Loucy (cell line): ENCODE data around the gene MBOAT7.

ENCODE experiments used
- H2AFZ ChIP-seq: fragments of 200-600 bp; sonication (generic); 2 replicates; pipeline ENCODE4 v1.6.0; 2016; ENCODE audit warnings: antibody characterized with exemption, mild to moderate bottlenecking, low read length, moderate library complexity
- H3F3A ChIP-seq: fragments of 200-600 bp; 2 replicates; pipeline ENCODE4 v1.6.0; 2016; ENCODE audit warnings: antibody characterized with exemption, low read depth, mild to moderate bottlenecking
- H3K27me3 ChIP-seq: fragments of 200-600 bp; sonication (generic); 2 replicates; pipeline ENCODE4 v1.6.1; 2014; ENCODE audit warnings: low read length, mild to moderate bottlenecking; ENCODE audit not compliant: insufficient read depth, poor library complexity, severe bottlenecking
- H3K36me3 ChIP-seq: fragments of 200-600 bp; sonication (generic); 2 replicates; pipeline ENCODE4 v1.6.1; 2016; ENCODE audit warnings: low read length; ENCODE audit not compliant: insufficient read depth
- H3K4me1 ChIP-seq: fragments of 200-600 bp; sonication (generic); 2 replicates; pipeline ENCODE4 v1.5.1; 2014; ENCODE audit warnings: low read length, mild to moderate bottlenecking; ENCODE audit not compliant: insufficient read depth, poor library complexity, severe bottlenecking
- H3K4me2 ChIP-seq: fragments of 200-600 bp; sonication (generic); 2 replicates; pipeline ENCODE4 v1.6.0; 2014; ENCODE audit warnings: antibody characterized with exemption, low read length, low read depth, mild to moderate bottlenecking; ENCODE audit not compliant: poor library complexity, severe bottlenecking
- H3K4me3 ChIP-seq: fragments of 200-600 bp; sonication (generic); 2 replicates; pipeline ENCODE4 v1.5.1; 2014; ENCODE audit warnings: low read length, mild to moderate bottlenecking, mixed read lengths; ENCODE audit not compliant: poor library complexity, severe bottlenecking
- H3K79me2 ChIP-seq: fragments of 200-600 bp; sonication (generic); 2 replicates; pipeline ENCODE4 v1.6.1; 2014; ENCODE audit warnings: low read length; ENCODE audit not compliant: insufficient read depth
- H3K9ac ChIP-seq: fragments of 200-600 bp; sonication (generic); 2 replicates; pipeline ENCODE4 v1.6.0; 2014; ENCODE audit warnings: mild to moderate bottlenecking, low read depth, low read length, moderate library complexity; ENCODE audit not compliant: poor library complexity, severe bottlenecking
- H3K9me2 ChIP-seq: fragments of 200-600 bp; sonication (generic); replicated peaks from 2 replicates; pipeline ENCODE4 v1.6.1; 2016; ENCODE audit warnings: low read depth, low read length, mixed read lengths
- H3K9me3 ChIP-seq: fragments of 200-600 bp; sonication (generic); 2 replicates; pipeline ENCODE4 v1.6.1; 2014; ENCODE audit warnings: mild to moderate bottlenecking, antibody characterized with exemption, low read length, low read depth; ENCODE audit not compliant: insufficient read depth
- H4K20me1 ChIP-seq: fragments of 200-600 bp; sonication (generic); 2 replicates; pipeline ENCODE4 v1.6.0; 2014; ENCODE audit warnings: antibody characterized with exemption, low read length, mild to moderate bottlenecking; ENCODE audit not compliant: insufficient read depth, poor library complexity, severe bottlenecking
- CTCF ChIP-seq: fragments of 200-600 bp; sonication (generic); conservative IDR thresholded peaks from 2 replicates; pipeline ENCODE4 v1.5.1; 2014; ENCODE audit warnings: mild to moderate bottlenecking, antibody characterized with exemption, low read length
- EZH2phosphoT487 ChIP-seq: fragments of 200-600 bp; IDR thresholded peaks from 2 replicates; pipeline ENCODE4 v1.6.1; 2018; ENCODE audit warnings: antibody characterized with exemption, mild to moderate bottlenecking, moderate library complexity, borderline replicate concordance

Gene MBOAT7

GRCh38 chr19:54158812-54159351 is 30.5 kb downstream of the MBOAT7 start:
- H3K36me3 ChIP-seq = peaks cover 30% of the 10 kb centered on the region; the same call in 1 of the 2 replicates
- peak overlapping the region; percentile 82 for H2AFZ ChIP-seq
- H3K27me3 ChIP-seq = no peaks in the 10 kb centered on the region
- peaks cover 8% of the 10 kb centered on the region; the same call in 1 of the 2 replicates for H3F3A ChIP-seq
- no peaks in the 10 kb centered on the region for H3K9me2 ChIP-seq
- peaks cover 21% of the 10 kb centered on the region for H3K4me1 ChIP-seq
- H3K9ac ChIP-seq = peak overlapping the region; percentile 77
- H4K20me1 ChIP-seq = peaks cover 15% of the 10 kb centered on the region
- H3K9me3 ChIP-seq = no peaks in the 10 kb centered on the region
- peak overlapping the region; percentile 78 for H3K4me3 ChIP-seq
- H3K79me2 ChIP-seq = peaks cover 39% of the 10 kb centered on the region
- peak overlapping the region; percentile 75 for H3K4me2 ChIP-seq
- TF ChIP-seq EZH2phosphoT487 (no peak), CTCF (no peak)

- no peak overlapping the region for H2AFZ ChIP-seq
- H3K27me3 ChIP-seq = no peaks in the 10 kb centered on the region
- H4K20me1 ChIP-seq = peaks cover 16% of the 10 kb centered on the region
- H3K9ac ChIP-seq = no peak overlapping the region
- peaks cover 21% of the 10 kb centered on the region for H3K4me1 ChIP-seq
- no peak overlapping the region for H3K4me2 ChIP-seq
- H3K79me2 ChIP-seq = peaks cover 38% of the 10 kb centered on the region
- no peaks in the 10 kb centered on the region for H3K9me3 ChIP-seq
- H3F3A ChIP-seq = peaks cover 10% of the 10 kb centered on the region; the same call in 1 of the 2 replicates
- H3K9me2 ChIP-seq = no peaks in the 10 kb centered on the region
- peaks cover 49% of the 10 kb centered on the region; the same call in 1 of the 2 replicates for H3K36me3 ChIP-seq
- H3K4me3 ChIP-seq = no peak overlapping the region
- TF ChIP-seq CTCF (no peak), EZH2phosphoT487 (no peak)
These were observed 32.4 kb downstream of the MBOAT7 start for GRCh38 chr19:54156953-54157352.

GRCh38 chr19:54156490-54156889 is 32.9 kb downstream of the MBOAT7 start:
- Histone ChIP-seq H3K27me3 (no peaks in the 10 kb centered on the region), H3K9me2 (no peaks in the 10 kb centered on the region), H3K9ac (no peak overlapping the region), H3K36me3 (peaks cover 54% of the 10 kb centered on the region; the same call in 1 of the 2 replicates), H4K20me1 (peaks cover 16% of the 10 kb centered on the region), H3K79me2 (peaks cover 34% of the 10 kb centered on the region), H3K4me2 (no peak overlapping the region), H2AFZ (no peak overlapping the region), H3K4me1 (peaks cover 21% of the 10 kb centered on the region), H3K9me3 (no peaks in the 10 kb centered on the region), H3K4me3 (no peak overlapping the region), H3F3A (peaks cover 10% of the 10 kb centered on the region; the same call in 1 of the 2 replicates)
- no peak for TF ChIP-seq EZH2phosphoT487
- TF ChIP-seq CTCF = no peak
